Lower leg skin (tissue), 4 donors: ENCODE data around the gene TRAPPC1. TPM values are rescaled to one million over a fixed set of nuclear protein-coding genes. Genes with fewer than 3 reads are reported as not detected.

Source experiments
- DNase-seq, 2 donors: peaks; one replicate each; pipeline ENCODE4 v3.0.0-alpha.2; 2019; ENCODE audit warnings: low spot score in 2 of 2
- H3K4me3 ChIP-seq: fragments of 200-600 bp; sonication (generic); 2 replicates; pipeline ENCODE4 v1.5.1; 2017; ENCODE audit warnings: mild to moderate bottlenecking, low read depth; ENCODE audit not compliant: poor library complexity, severe bottlenecking
- POLR2A ChIP-seq, 2 donors: fragments of 450-650 bp; IDR thresholded peaks; one replicate each; pipeline ENCODE4 v1.6.1; 2016 to 2017; ENCODE audit warnings: antibody characterized with exemption in 2 of 2, mild to moderate bottlenecking in 1 of 2, moderate library complexity in 1 of 2
- WGBS, 2 donors: methylation state at CpG; one replicate each; pipeline ENCODE4 v1.1.5; 2018; 5-methylcytosine and 5-hydroxymethylcytosine counted together
- intact Hi-C: fragments of 100-400 bp; cut with DNase I; formaldehyde crosslinking; loops from one replicate; pipeline ENCODE4 v1.15.0; 2023; ENCODE audit warnings: low total_unique reads
- total RNA-seq, 4 donors: library from RNA; depleted of rRNA; stranded (reverse); fragments of >200 nt; gene quantifications; one replicate each; pipeline ENCODE4 v1.1.0, GENCODE V29; 2016
- TF ChIP-seq, protein P1 (sequence below), 3 donors: fragments of 450-650 bp; IDR thresholded peaks; one replicate each; pipeline ENCODE4 v1.5.1; 2016; ENCODE audit warnings: antibody characterized with exemption in 3 of 3, mild to moderate bottlenecking in 3 of 3, moderate library complexity in 2 of 3

The TRAPPC1 gene
- total RNA-seq, 4 donors from 2014 or later: 39.8 to 62.5 (median 52.2) TPM

DNA sequence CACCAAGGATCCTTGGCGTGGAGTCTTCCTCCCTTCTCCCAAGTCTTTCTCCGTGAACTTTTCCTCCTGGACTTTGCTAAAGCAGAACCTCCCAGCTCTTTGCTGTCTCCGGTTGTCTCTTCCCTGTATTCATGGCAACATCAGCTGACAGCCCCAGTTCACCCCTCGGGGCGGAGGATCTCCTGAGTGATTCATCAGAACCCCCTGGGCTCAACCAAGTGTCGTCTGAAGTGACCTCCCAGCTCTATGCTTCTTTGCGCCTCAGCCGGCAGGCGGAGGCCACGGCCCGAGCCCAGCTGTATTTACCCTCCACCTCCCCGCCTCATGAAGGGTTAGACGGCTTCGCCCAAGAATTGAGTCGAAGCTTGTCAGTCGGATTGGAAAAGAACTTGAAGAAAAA lies 1.2 kb upstream of the TRAPPC1 start:
- 1 to 3% methylated on average over 16 of the region's 16 CpGs for WGBS, 2 donors
- DNase-seq: no peak
- intact Hi-C loops: no loop called here
- peak overlapping the region; percentile 73 for H3K4me3 ChIP-seq
- TF ChIP-seq, protein P1, sequence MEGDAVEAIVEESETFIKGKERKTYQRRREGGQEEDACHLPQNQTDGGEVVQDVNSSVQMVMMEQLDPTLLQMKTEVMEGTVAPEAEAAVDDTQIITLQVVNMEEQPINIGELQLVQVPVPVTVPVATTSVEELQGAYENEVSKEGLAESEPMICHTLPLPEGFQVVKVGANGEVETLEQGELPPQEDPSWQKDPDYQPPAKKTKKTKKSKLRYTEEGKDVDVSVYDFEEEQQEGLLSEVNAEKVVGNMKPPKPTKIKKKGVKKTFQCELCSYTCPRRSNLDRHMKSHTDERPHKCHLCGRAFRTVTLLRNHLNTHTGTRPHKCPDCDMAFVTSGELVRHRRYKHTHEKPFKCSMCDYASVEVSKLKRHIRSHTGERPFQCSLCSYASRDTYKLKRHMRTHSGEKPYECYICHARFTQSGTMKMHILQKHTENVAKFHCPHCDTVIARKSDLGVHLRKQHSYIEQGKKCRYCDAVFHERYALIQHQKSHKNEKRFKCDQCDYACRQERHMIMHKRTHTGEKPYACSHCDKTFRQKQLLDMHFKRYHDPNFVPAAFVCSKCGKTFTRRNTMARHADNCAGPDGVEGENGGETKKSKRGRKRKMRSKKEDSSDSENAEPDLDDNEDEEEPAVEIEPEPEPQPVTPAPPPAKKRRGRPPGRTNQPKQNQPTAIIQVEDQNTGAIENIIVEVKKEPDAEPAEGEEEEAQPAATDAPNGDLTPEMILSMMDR (IDR thresholded peaks at IDR 0.05): no peak
- no peak for TF ChIP-seq POLR2A (IDR thresholded peaks at IDR 0.05)

DNA sequence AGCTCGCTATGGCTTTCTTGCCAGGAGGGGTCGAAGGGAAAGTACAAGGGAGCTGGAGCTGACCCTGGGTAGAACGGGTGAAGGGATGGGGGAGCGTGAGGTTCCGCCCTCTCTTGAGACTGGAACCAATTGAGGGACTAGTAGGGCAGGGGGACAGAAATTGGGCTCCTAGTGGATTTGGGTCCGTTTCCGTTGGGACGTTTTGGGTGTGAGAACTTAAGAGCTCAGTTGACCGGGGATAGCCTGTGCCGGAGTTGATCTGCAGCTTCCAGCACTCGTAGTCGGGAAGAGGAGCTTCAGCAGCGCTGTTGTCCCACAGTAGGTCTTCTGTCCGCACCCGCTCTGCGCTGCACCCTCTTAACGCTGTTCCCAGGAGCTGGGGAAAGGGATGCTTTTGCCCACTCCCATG lies 741 bp upstream of the TRAPPC1 start:
- peak overlapping the region; percentile 73 for H3K4me3 ChIP-seq
- TF ChIP-seq POLR2A (IDR thresholded peaks at IDR 0.05): no peak
- TF ChIP-seq, protein P1 (IDR thresholded peaks at IDR 0.05): no peak
- DNase-seq: no peak
- intact Hi-C loops: no loop called here
- 0 to 1% methylated on average over 17 of the region's 17 CpGs for WGBS, 2 donors

DNA sequence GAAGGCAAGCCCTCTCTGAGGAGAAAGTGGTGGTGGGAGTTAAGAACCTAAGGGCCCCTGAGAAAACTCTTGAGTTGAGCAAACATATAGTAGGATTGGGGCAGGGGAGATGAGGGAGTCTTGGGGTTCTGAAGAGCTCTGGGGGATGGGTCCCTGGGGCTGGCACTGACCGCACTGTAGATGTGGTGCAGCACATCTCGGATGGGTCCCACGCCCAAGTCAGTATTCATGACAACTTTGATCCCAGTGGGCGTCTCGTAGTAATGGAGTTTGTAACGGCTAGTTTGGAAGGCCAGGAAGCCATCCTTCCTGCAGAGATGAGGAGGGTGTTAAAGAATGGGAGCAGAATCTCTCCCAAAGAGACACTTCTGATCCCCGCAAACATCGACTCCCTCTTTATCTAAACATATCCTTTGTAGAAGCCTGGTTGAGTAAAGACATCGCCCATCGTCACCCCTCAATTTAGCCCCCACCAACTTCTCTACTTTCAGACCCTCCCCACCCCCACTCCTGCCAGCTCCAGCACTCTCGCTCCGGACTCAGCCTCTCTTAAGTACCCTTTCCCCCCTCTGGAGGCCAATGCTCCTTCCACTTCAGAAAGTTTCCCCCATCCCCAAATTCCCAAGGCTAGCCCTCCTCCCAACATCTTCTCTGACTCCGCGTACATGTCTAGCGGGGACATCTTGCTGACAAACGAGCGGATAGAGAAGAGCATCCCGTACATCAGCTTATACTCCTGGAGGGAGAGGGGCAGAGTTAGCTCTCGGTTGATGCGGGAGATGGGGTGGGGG lies 710 bp downstream of the TRAPPC1 start:
- WGBS, 2 donors: 38 to 40% methylated on average over 20 of the region's 20 CpGs
- intact Hi-C loops: no loop called here
- DNase-seq: no peak
- TF ChIP-seq POLR2A (IDR thresholded peaks at IDR 0.05): no peak
- TF ChIP-seq, protein P1 (IDR thresholded peaks at IDR 0.05): no peak
- peak overlapping the region; percentile 73 for H3K4me3 ChIP-seq

DNA sequence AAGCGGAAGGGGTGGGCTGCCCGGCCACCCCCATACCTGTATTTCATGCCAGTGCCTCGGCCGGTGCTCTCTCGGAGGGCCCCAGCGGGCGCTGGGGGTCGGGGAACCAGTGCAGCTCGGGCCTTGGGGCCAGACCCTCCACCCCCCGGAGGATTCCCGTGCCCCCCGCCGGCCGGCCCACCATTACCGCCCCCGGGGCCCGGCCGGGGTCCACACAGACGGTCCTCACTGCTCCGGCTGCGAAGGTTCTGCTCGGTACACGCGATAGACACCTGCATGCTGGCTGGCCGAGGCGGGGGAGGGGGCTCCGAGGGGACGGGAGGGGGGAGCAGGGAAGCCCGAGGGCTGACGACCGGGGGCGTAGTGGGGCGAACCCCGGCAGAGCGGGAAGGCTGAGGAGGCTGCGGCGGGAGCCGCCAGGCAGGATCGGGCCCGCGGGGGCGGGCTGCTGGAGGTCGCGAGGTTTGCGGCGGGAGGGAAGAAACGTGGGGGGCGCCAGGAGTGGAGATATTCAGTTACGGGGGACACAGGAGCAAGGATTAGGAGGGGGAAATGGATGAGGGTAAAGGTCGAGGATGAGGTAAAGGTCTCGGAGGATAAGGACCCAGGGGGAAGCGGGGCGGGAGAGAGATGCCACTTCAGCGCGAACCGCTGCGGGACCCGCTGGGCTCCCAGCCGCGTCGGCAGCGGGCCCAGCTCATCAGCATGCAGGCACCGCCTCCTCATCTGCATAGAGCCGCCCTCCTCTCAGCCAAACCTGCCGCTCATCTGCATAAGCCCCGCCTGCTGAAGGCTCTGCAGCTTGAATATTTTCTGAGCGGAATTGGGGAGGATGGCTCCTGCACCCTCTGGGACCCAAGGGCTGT lies 2.4 kb downstream of the TRAPPC1 start, which contains the start of gene KCNAB3:
KCNAB3 (minus strand) TSS at position 699 of the 866 bp plus-strand sequence; CDS start at position 278, 421 bp downstream.
- no peak for DNase-seq
- no peak within 1 kb of the TSS for H3K4me3 ChIP-seq
- intact Hi-C loops: no loop called here
- WGBS, 2 donors: 36 to 44% methylated on average over 48 to 59 of the region's 67 CpGs
- TF ChIP-seq, protein P1 (IDR thresholded peaks at IDR 0.05): no peak
- TF ChIP-seq POLR2A (IDR thresholded peaks at IDR 0.05): no peak

DNA sequence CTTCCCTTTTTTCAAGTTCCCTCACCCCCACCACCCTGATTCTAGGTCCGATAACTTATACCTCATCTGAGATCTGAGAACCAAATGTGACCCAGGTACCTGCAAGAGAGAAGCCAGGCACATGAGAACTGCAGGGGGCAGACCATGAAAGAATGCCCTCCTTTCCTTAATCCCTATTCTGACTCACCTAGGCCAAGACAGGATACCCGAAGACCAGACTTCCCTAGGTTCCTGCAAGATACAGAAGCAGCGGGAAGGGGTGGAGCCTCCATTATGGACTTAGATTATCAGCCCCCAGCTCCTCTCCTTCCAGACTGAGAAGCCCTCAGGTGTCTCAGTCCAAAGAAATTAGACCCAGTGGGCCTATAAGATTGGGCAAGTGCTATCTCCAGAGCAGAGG lies 4.2 kb downstream of the TRAPPC1 start:
- no peak for DNase-seq
- TF ChIP-seq, protein P1 (IDR thresholded peaks at IDR 0.05): no peak
- TF ChIP-seq POLR2A (IDR thresholded peaks at IDR 0.05): no peak
- no peak overlapping the region for H3K4me3 ChIP-seq
- WGBS, 2 donors: 79 to 81% methylated on average over 3 of the region's 3 CpGs
- intact Hi-C loops: no loop called here
